Calu3 (cell line): ENCODE data around the gene JAZF1. TPM values are rescaled to one million over a fixed set of nuclear protein-coding genes. Genes with fewer than 3 reads are reported as not detected.

ENCODE experiments used
- BruUV-seq: library from RNA; stranded (reverse); fragments of 400-500 nt; replicated peaks from 2 replicates; lab custom pipeline; 2021; lab: Mats Ljungman, UMichigan
- CTCF ChIA-PET: fragments of 300-600 bp; sonication (Branson Sonifier 250); formaldehyde crosslinking; loops from one replicate; lab custom pipeline; 2022; ENCODE audit warnings: antibody characterized with exemption; lab: Charles Lee
- DNase-seq: peaks from one replicate; pipeline ENCODE4 v3.0.0; 2022
- H3K27ac Mint-ChIP-seq: one replicate; pipeline ENCODE4 v1.8.0; 2022; ENCODE audit warnings: mixed read lengths; ENCODE audit not compliant: unreplicated experiment
- H3K27me3 Mint-ChIP-seq: one replicate; pipeline ENCODE4 v1.8.0; 2022; ENCODE audit warnings: mixed read lengths; ENCODE audit not compliant: unreplicated experiment
- H3K36me3 Mint-ChIP-seq: one replicate; pipeline ENCODE4 v1.8.0; 2022; ENCODE audit warnings: mild to moderate bottlenecking, moderate library complexity, mixed read lengths; ENCODE audit not compliant: insufficient read depth, unreplicated experiment
- H3K4me1 Mint-ChIP-seq: one replicate; pipeline ENCODE4 v1.8.0; 2022; ENCODE audit warnings: mild to moderate bottlenecking, low read depth, mixed read lengths; ENCODE audit not compliant: unreplicated experiment
- H3K4me3 Mint-ChIP-seq: one replicate; pipeline ENCODE4 v1.8.0; 2022; ENCODE audit warnings: mild to moderate bottlenecking, low read depth, moderate library complexity, mixed read lengths; ENCODE audit not compliant: unreplicated experiment
- H3K9me3 Mint-ChIP-seq: one replicate; pipeline ENCODE4 v1.8.0; 2022; ENCODE audit warnings: low read depth, mixed read lengths; ENCODE audit not compliant: unreplicated experiment
- CTCF ChIP-seq: fragments of 200-600 bp; IDR thresholded peaks from one replicate; pipeline ENCODE4 v1.8.0; 2022; ENCODE audit warnings: antibody characterized with exemption; ENCODE audit not compliant: unreplicated experiment
- intact Hi-C: fragments of 100-400 bp; cut with micrococcal nuclease; formaldehyde crosslinking; loops from one replicate; pipeline ENCODE4 v1.10.0; 2022; ENCODE audit not compliant: unreplicated experiment
- total RNA-seq: library from RNA; stranded (reverse); gene quantifications from 2 replicates; pipeline ENCODE4 v1.2.3, GENCODE V29; 2022

JAZF1 gene
- total RNA-seq, 1 experiment from 2014 or later: 10.7 TPM

DNA sequence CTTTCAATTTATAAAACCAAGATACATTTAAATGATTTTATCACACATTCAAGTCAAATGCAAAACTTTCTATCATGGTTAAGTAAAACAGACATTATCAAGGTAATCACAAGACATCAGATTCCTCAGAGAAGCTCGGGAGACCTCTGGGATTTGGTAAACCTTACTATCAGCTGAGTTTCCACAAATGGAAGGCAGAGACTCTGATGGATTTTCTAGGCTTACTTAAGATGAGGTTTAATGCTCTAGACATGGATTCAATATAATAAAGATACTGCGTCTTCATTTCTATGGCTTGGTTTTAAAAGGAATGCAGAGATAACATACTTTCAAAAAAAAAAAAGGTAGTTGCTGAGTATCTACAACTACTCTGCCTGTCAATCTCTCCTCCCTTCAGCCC is 171.7 kb downstream of the JAZF1 start:
- Mint-ChIP-seq H3K27me3 (no peaks in the 10 kb centered on the region), H3K4me1 (no peaks in the 10 kb centered on the region), H3K4me3 (no peak overlapping the region), H3K9me3 (no peaks in the 10 kb centered on the region), H3K27ac (no peak overlapping the region), H3K36me3 (no peaks in the 10 kb centered on the region)
- CTCF ChIA-PET: no interaction called here
- no peak for TF ChIP-seq CTCF
- no peak for DNase-seq
- no TSS peak for BruUV-seq
- intact Hi-C loops: no loop called here

GRCh38 chr7:28008171-28008570 is 172.4 kb downstream of the JAZF1 start:
- no peaks in the 10 kb centered on the region for H3K4me1 Mint-ChIP-seq
- no peaks in the 10 kb centered on the region for H3K9me3 Mint-ChIP-seq
- TF ChIP-seq CTCF: no peak
- intact Hi-C loops: no loop called here
- CTCF ChIA-PET: no interaction called here
- no peaks in the 10 kb centered on the region for H3K27me3 Mint-ChIP-seq
- BruUV-seq: no TSS peak
- no peak overlapping the region for H3K4me3 Mint-ChIP-seq
- no peaks in the 10 kb centered on the region for H3K36me3 Mint-ChIP-seq
- H3K27ac Mint-ChIP-seq: no peak overlapping the region
- DNase-seq: no peak

- no peaks in the 10 kb centered on the region for H3K27me3 Mint-ChIP-seq
- no peak overlapping the region for H3K4me3 Mint-ChIP-seq
- CTCF ChIA-PET: interaction anchor here (0.6 kb wide), 1 partner anchor 7 kb away, joined by 6 read pairs; no protein-coding TSS in a partner anchor
- no peak for DNase-seq
- no peaks in the 10 kb centered on the region for H3K4me1 Mint-ChIP-seq
- H3K27ac Mint-ChIP-seq: no peak overlapping the region
- BruUV-seq: no TSS peak
- no peaks in the 10 kb centered on the region for H3K9me3 Mint-ChIP-seq
- intact Hi-C loops: no loop called here
- no peaks in the 10 kb centered on the region for H3K36me3 Mint-ChIP-seq
- no peak for TF ChIP-seq CTCF
Measured at GRCh38 chr7:28006491-28006890, 174.1 kb downstream of the JAZF1 start.

- no peak for DNase-seq
- H3K9me3 Mint-ChIP-seq: no peaks in the 10 kb centered on the region
- TF ChIP-seq CTCF: no peak
- BruUV-seq: no TSS peak
- intact Hi-C loops: no loop called here
- no peaks in the 10 kb centered on the region for H3K36me3 Mint-ChIP-seq
- H3K4me1 Mint-ChIP-seq: no peaks in the 10 kb centered on the region
- no peak overlapping the region for H3K27ac Mint-ChIP-seq
- CTCF ChIA-PET: interaction anchor here (0.6 kb wide), 2 partner anchors 8 to 208 kb away, joined by 6 read pairs; no protein-coding TSS in a partner anchor
- no peak overlapping the region for H3K4me3 Mint-ChIP-seq
- H3K27me3 Mint-ChIP-seq: no peaks in the 10 kb centered on the region
Measured at GRCh38 chr7:28005847-28006231, 174.8 kb downstream of the JAZF1 start.
